ENCODE data around the gene AFAP1L1.

- no peak for TF ChIP-seq POLR2A (IDR thresholded peaks at IDR 0.05; ENCODE audit: insufficient read depth in 1 of 2, low read depth in 2 of 2, low read length in 2 of 2)
- TF ChIP-seq IRF1 (CRISPR knock-in tag; IDR thresholded peaks at IDR 0.05; ENCODE audit: low read depth), result no peak
- no peak for TF ChIP-seq BHLHE40 (IDR thresholded peaks at IDR 0.05; ENCODE audit: low read length)
- TF ChIP-seq MTA3 (CRISPR knock-in tag; IDR thresholded peaks at IDR 0.05), result no peak
- no peak for TF ChIP-seq NCOA2 (CRISPR knock-in tag; IDR thresholded peaks at IDR 0.05)
- TF ChIP-seq LCORL (IDR thresholded peaks at IDR 0.05), result no peak
- TF ChIP-seq LCORL (CRISPR knock-in tag; IDR thresholded peaks at IDR 0.05), result no peak
Measured at GRCh38 chr5:149387982-149388381, 116.3 kb downstream of the AFAP1L1 start.

All from HepG2 (cell line).